C4-2B (cell line): Measurements from ENCODE around the gene ANKRD50.

Source experiments
- H3K27ac ChIP-seq: fragments of 450-650 bp; 2 replicates; pipeline ENCODE4 v1.5.1; 2017
- ZFX ChIP-seq: fragments of 450-650 bp; IDR thresholded peaks from 2 replicates; pipeline ENCODE4 v1.6.1; 2017
- TF ChIP-seq, protein P1 (sequence below): fragments of 450-650 bp; conservative IDR thresholded peaks from 2 replicates; pipeline ENCODE4 v1.5.1; 2017; ENCODE audit warnings: mild to moderate bottlenecking

Gene ANKRD50, protein sequence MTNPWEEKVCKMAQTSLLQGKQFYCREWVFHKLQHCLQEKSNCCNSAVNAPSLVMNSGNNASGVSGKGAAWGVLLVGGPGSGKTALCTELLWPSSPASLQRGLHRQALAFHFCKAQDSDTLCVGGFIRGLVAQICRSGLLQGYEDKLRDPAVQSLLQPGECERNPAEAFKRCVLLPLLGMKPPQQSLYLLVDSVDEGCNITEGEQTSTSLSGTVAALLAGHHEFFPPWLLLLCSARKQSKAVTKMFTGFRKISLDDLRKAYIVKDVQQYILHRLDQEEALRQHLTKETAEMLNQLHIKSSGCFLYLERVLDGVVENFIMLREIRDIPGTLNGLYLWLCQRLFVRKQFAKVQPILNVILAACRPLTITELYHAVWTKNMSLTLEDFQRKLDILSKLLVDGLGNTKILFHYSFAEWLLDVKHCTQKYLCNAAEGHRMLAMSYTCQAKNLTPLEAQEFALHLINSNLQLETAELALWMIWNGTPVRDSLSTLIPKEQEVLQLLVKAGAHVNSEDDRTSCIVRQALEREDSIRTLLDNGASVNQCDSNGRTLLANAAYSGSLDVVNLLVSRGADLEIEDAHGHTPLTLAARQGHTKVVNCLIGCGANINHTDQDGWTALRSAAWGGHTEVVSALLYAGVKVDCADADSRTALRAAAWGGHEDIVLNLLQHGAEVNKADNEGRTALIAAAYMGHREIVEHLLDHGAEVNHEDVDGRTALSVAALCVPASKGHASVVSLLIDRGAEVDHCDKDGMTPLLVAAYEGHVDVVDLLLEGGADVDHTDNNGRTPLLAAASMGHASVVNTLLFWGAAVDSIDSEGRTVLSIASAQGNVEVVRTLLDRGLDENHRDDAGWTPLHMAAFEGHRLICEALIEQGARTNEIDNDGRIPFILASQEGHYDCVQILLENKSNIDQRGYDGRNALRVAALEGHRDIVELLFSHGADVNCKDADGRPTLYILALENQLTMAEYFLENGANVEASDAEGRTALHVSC (N-terminal part only)

GRCh38 chr4:124712372-124713184 is at the start of gene ANKRD50:
Gene ANKRD50, minus strand, starts transcription at chr4:124712732. Its CDS starts 2,221 bp downstream, at chr4:124710511.
- H3K27ac ChIP-seq: peak within 1 kb of the TSS; percentile 92
- TF ChIP-seq ZFX: no peak; the same call in none of the 2 replicates
- TF ChIP-seq, protein P1, sequence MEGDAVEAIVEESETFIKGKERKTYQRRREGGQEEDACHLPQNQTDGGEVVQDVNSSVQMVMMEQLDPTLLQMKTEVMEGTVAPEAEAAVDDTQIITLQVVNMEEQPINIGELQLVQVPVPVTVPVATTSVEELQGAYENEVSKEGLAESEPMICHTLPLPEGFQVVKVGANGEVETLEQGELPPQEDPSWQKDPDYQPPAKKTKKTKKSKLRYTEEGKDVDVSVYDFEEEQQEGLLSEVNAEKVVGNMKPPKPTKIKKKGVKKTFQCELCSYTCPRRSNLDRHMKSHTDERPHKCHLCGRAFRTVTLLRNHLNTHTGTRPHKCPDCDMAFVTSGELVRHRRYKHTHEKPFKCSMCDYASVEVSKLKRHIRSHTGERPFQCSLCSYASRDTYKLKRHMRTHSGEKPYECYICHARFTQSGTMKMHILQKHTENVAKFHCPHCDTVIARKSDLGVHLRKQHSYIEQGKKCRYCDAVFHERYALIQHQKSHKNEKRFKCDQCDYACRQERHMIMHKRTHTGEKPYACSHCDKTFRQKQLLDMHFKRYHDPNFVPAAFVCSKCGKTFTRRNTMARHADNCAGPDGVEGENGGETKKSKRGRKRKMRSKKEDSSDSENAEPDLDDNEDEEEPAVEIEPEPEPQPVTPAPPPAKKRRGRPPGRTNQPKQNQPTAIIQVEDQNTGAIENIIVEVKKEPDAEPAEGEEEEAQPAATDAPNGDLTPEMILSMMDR: no peak

DNA sequence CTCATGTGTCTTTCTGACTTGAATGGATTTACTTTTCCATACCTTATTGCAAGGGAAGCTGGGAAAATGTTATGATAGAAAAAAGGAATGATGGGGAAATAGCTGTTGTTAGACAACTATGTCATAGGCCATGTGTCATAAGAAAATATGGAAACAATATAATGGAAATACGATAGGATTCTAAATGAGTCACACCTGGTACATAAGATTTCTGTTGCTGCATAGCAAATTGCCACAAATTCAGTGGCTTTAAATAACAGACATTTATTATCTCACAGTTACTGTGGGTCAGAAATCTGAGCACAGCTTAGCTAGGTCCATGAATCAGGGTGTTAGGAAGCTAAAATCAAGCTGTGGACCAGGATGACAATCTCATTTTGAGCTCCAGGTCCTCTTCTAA is 44.6 kb upstream of the ANKRD50 start:
- TF ChIP-seq, protein P1: no peak
- TF ChIP-seq ZFX: no peak
- H3K27ac ChIP-seq: no peak overlapping the region

- H3K27ac ChIP-seq: no peak overlapping the region
Measured at GRCh38 chr4:124754681-124755080, 42.1 kb upstream of the ANKRD50 start.

GRCh38 chr4:124753941-124754581 is 41.5 kb upstream of the ANKRD50 start:
- TF ChIP-seq, protein P1: no peak
- no peak for TF ChIP-seq ZFX
- no peak overlapping the region for H3K27ac ChIP-seq

More at GRCh38 chr4:124754681-124755080, 42.1 kb upstream of the ANKRD50 start:
- TF ChIP-seq ZFX: no peak
- TF ChIP-seq, protein P1: no peak

GRCh38 chr4:124749421-124749820 is 36.9 kb upstream of the ANKRD50 start:
- TF ChIP-seq, protein P1: no peak
- no peak for TF ChIP-seq ZFX
- no peak overlapping the region for H3K27ac ChIP-seq

- TF ChIP-seq, protein P1: no peak
- TF ChIP-seq ZFX: no peak
- no peak overlapping the region for H3K27ac ChIP-seq
Measured at GRCh38 chr4:124748965-124749364, 36.4 kb upstream of the ANKRD50 start.
